SK-N-MC (cell line): Measurements from ENCODE around the gene FBXW7.

ENCODE experiments used
- EZH2 ChIP-seq: fragments of 200-600 bp; sonication (generic); IDR thresholded peaks from one replicate; pipeline ENCODE4 v1.6.1; 2017; ENCODE audit warnings: antibody characterized with exemption
- POLR2AphosphoS5 ChIP-seq: IDR thresholded peaks from 2 replicates; pipeline ENCODE4 v1.6.1; 2012; ENCODE audit warnings: mild to moderate bottlenecking, low read depth, low read length, borderline replicate concordance

- TF ChIP-seq POLR2AphosphoS5 (no peak), EZH2 (no peak)
These were observed 55.0 kb downstream of the FBXW7 start for GRCh38 chr4:152480901-152481300.
